Activated B cell treated with CpG ODN at 0.5 μM for 24 hours (primary cell): ENCODE measurements around the gene CDC23. TPM values are rescaled to one million over a fixed set of nuclear protein-coding genes. Genes with fewer than 3 reads are reported as not detected.

Experiments used
- ATAC-seq: fragments of 200-7000 bp; cut with Tn5 transposase; one replicate; pipeline ENCODE4 v1.10.0; 2021; ENCODE audit warnings: low read depth, mild to moderate bottlenecking, moderate library complexity
- CTCF ChIA-PET: fragments of 350-600 bp; sonication (Branson Sonifier 250); formaldehyde crosslinking; loops from one replicate; lab custom pipeline; 2021; ENCODE audit warnings: antibody characterized with exemption; lab: Charles Lee
- POLR2A ChIA-PET: fragments of 350-600 bp; sonication (Branson Sonifier 250); formaldehyde crosslinking; loops from one replicate; lab custom pipeline; 2021; ENCODE audit warnings: antibody characterized with exemption; lab: Charles Lee
- DNase-seq: peaks from one replicate; pipeline ENCODE4 v3.0.0; 2022
- H3K27ac Mint-ChIP-seq: one replicate; pipeline ENCODE4 v1.8.0; 2020; ENCODE audit warnings: mixed read lengths
- H3K27me3 Mint-ChIP-seq: one replicate; pipeline ENCODE4 v1.8.0; 2021; ENCODE audit warnings: mixed read lengths
- H3K36me3 Mint-ChIP-seq: one replicate; pipeline ENCODE4 v1.8.0; 2021; ENCODE audit warnings: low read depth, mixed read lengths
- H3K4me1 Mint-ChIP-seq: one replicate; pipeline ENCODE4 v1.8.0; 2021; ENCODE audit warnings: mixed read lengths
- H3K4me3 Mint-ChIP-seq: one replicate; pipeline ENCODE4 v1.8.0; 2020; ENCODE audit warnings: mild to moderate bottlenecking, mixed read lengths
- H3K9me3 Mint-ChIP-seq: one replicate; pipeline ENCODE4 v1.8.0; 2020; ENCODE audit warnings: mixed read lengths
- CTCF ChIP-seq: fragments of 200-600 bp; IDR thresholded peaks from one replicate; pipeline ENCODE4 v1.8.0; 2022; ENCODE audit warnings: antibody characterized with exemption, mild to moderate bottlenecking
- intact Hi-C: fragments of 100-400 bp; cut with micrococcal nuclease; formaldehyde crosslinking; loops from one replicate; pipeline ENCODE4 v1.15.1; 2024
- total RNA-seq: library from RNA; stranded (reverse); gene quantifications from 2 replicates; pipeline ENCODE4 v1.2.3, GENCODE V29; 2022

Gene CDC23
- total RNA-seq, 1 donor from 2014 or later, result 35.0 TPM

DNA sequence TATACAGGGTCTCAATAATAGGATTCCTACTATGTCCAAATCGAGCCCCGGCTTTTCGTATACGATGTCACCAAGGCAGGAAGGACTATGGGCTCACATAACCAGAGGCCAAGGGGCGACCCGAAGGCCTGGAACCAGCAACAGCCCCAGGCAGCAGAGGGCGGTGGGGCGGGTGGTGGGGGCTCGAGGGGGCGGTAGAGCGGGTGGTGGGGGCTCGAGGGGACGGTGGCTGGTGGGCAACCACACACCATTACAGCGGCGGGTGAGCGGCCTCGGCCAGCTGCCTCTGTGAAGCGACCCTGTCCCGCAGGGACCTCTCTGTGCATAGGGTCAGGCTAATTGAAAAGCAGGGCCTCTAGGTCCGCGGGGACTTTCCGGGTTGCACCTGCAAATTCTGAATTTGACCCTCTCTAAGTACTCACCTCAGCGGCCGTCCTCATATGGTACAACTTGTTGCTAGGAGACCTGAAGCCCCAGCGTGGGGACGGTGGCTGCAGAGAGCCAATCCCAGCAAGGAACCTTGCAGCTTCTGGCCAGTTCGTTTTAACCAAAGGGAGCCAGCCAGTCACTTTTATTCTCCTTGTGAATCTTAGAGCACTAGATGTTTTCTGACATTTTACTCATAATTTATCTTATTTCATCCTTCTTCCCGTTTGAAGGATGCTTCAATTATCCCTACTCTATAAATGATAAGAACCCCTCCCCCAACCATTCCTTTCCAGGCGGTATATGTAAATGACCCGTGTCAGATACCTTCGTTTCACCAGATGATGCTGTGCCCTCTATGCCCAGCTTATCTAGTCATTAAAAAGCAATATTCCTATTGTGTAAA is 74.0 kb downstream of the CDC23 start, which contains the start of gene NME5:
Gene NME5 (minus strand): TSS at position 480 of the 832 bp plus-strand sequence. CDS start 648 bp downstream, outside the sequence.
- Mint-ChIP-seq H3K27ac (no peak within 1 kb of the TSS), H3K9me3 (no peaks in the 10 kb centered on the region), H3K36me3 (no peaks in the 10 kb centered on the region), H3K27me3 (peaks cover 8% of the 10 kb centered on the region), H3K4me1 (peaks cover 8% of the 10 kb centered on the region), H3K4me3 (peak within 1 kb of the TSS; percentile 56)
- no peak for DNase-seq
- CTCF ChIA-PET, result interaction anchor here (1.2 to 1.3 kb wide), 2 partner anchors 70 to 510 kb away, joined by 3 to 4 read pairs; no protein-coding TSS in a partner anchor
- POLR2A ChIA-PET, result no interaction called here
- no peak for TF ChIP-seq CTCF
- peak; percentile 49 for ATAC-seq
- intact Hi-C loops, result no loop called here

Other genes starting within 250 kb of the CDC23 start
- 76.6 and 84.1 TPM in 2 replicates for gene FAM13B, start 180.2 kb downstream of the CDC23 start, total RNA-seq
- not detected in 2 replicates for gene WNT8A, start 129.3 kb downstream of the CDC23 start, total RNA-seq
- gene NME5, start 73.9 kb downstream of the CDC23 start, total RNA-seq, result not detected in 2 replicates
- gene BRD8, start 34.7 kb downstream of the CDC23 start, total RNA-seq, result 63.5 and 77.8 TPM in 2 replicates
- 0.40 and 0.44 TPM in 2 replicates for gene KIF20A, start 34.2 kb downstream of the CDC23 start, total RNA-seq
- gene GFRA3, start 61.3 kb upstream of the CDC23 start, total RNA-seq, result not detected in 2 replicates
- gene CDC25C, start 118.5 kb upstream of the CDC23 start, total RNA-seq, result 0.42 TPM in 1 of 2 replicates, not detected in the other
- 23.5 and 24.9 TPM in 2 replicates for gene FAM53C, start 124.9 kb upstream of the CDC23 start, total RNA-seq
- gene KDM3B, start 139.4 kb upstream of the CDC23 start, total RNA-seq, result 85.5 and 94.0 TPM in 2 replicates
- gene REEP2, start 225.7 kb upstream of the CDC23 start, total RNA-seq, result 0.42 TPM in 1 of 2 replicates, not detected in the other